ENCODE data around the gene ZNF410. TPM values are rescaled to one million over a fixed set of nuclear protein-coding genes. Genes with fewer than 3 reads are reported as not detected.

The ZNF410 gene
- total and polyA plus RNA-seq, 2 of the 13 experiments (the other 11 are each of a cell fraction or from before 2014, with no cell fraction given) = 19.2 to 44.3 TPM

- peak; percentile 78; the same call in 1 of the 2 replicates for TF ChIP-seq ZNF276 (CRISPR knock-in tag; IDR thresholded peaks at IDR 0.05; ENCODE audit: low read depth)
- no peak for TF ChIP-seq KIAA2018 (CRISPR knock-in tag; IDR thresholded peaks at IDR 0.05; ENCODE audit: borderline replicate concordance)
- peak; percentile 80; the same call in 1 of the 2 replicates for TF ChIP-seq ZBTB46 (CRISPR knock-in tag; IDR thresholded peaks at IDR 0.05; ENCODE audit: borderline replicate concordance)
- TF ChIP-seq ZNF24 (IDR thresholded peaks at IDR 0.05) = no peak
- TF ChIP-seq ZBTB49 (CRISPR knock-in tag; IDR thresholded peaks at IDR 0.05; ENCODE audit: borderline replicate concordance) = no peak
- no peak for TF ChIP-seq ZBTB44 (CRISPR knock-in tag; IDR thresholded peaks at IDR 0.05)
- no peak for TF ChIP-seq ZNF230 (CRISPR knock-in tag; IDR thresholded peaks at IDR 0.05)
- peak; percentile 82; the same call in 1 of the 2 replicates for TF ChIP-seq FOXC1 (CRISPR knock-in tag; IDR thresholded peaks at IDR 0.05; ENCODE audit: borderline replicate concordance)
- peak; percentile 59; the same call in 1 of the 2 replicates for TF ChIP-seq MEIS1 (CRISPR knock-in tag; IDR thresholded peaks at IDR 0.05; ENCODE audit: borderline replicate concordance)
- TF ChIP-seq PHF5A (CRISPR knock-in tag; IDR thresholded peaks at IDR 0.05; ENCODE audit: low read depth, unreplicated experiment) = peak; percentile 66
These were observed at the start of gene ZNF410 (continued) for GRCh38 chr14:73886449-73887317.

Data from HepG2 (cell line).